ENCODE results near the gene GRB10.

The GRB10 gene

DNA sequence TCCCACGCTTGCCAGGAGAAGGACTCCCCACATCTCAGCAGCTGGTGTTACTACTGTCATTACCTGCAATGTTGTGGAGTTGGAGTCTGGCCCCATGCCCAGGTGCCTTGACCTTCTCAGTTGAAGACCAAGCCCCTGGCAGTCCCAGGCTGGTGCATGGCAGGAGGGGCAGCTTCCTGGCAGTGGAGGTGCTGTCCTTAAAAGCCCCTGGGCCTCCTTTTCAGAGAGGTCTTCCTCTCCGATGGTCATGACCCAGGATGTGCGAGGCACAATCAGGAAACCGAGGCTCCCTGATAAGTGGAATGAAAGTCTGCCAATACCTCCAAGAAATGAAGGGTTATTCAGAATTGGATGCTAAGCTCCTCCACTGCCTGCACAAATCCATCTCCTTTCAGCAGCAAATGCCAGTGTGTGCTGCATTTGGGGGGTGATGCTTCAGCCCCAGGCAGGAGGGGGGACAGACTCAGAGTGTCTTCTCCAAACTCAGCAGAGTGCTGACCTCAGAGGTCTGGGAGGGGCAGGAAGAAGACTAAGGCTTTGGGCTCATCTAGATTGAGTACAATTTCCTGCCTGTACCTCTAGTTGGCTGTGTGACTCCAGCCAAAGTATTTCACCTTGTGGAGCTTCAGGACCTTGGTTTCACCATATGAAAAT lies 120.5 kb downstream of the GRB10 start:
- H3K27ac ChIP-seq = no peak overlapping the region
- H3K79me2 ChIP-seq (ENCODE audit: insufficient read depth, low read depth) = no peaks in the 10 kb centered on the region
- H3K4me3 ChIP-seq (IDR thresholded peaks at IDR 0.05; ENCODE audit: insufficient read depth, low read depth, low read length) = no peak overlapping the region
- H3K4me1 ChIP-seq (ENCODE audit: low read depth, poor library complexity, severe bottlenecking) = peaks cover 5% of the 10 kb centered on the region
- no peak overlapping the region for H2AFZ ChIP-seq (ENCODE audit: low read depth)
- no peaks in the 10 kb centered on the region for H4K20me1 ChIP-seq (ENCODE audit: insufficient read depth)
- no peaks in the 10 kb centered on the region for H3K36me3 ChIP-seq (ENCODE audit: insufficient read depth)
- no peak overlapping the region for H3K4me2 ChIP-seq
- no peaks in the 10 kb centered on the region for H3K27me3 ChIP-seq (ENCODE audit: insufficient read depth, low read depth)
- TF ChIP-seq, protein P1, sequence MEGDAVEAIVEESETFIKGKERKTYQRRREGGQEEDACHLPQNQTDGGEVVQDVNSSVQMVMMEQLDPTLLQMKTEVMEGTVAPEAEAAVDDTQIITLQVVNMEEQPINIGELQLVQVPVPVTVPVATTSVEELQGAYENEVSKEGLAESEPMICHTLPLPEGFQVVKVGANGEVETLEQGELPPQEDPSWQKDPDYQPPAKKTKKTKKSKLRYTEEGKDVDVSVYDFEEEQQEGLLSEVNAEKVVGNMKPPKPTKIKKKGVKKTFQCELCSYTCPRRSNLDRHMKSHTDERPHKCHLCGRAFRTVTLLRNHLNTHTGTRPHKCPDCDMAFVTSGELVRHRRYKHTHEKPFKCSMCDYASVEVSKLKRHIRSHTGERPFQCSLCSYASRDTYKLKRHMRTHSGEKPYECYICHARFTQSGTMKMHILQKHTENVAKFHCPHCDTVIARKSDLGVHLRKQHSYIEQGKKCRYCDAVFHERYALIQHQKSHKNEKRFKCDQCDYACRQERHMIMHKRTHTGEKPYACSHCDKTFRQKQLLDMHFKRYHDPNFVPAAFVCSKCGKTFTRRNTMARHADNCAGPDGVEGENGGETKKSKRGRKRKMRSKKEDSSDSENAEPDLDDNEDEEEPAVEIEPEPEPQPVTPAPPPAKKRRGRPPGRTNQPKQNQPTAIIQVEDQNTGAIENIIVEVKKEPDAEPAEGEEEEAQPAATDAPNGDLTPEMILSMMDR (conservative IDR thresholded peaks at IDR 0.05; ENCODE audit: low read depth, low read length) = no peak
- no peak overlapping the region for H3K9ac ChIP-seq

DNA sequence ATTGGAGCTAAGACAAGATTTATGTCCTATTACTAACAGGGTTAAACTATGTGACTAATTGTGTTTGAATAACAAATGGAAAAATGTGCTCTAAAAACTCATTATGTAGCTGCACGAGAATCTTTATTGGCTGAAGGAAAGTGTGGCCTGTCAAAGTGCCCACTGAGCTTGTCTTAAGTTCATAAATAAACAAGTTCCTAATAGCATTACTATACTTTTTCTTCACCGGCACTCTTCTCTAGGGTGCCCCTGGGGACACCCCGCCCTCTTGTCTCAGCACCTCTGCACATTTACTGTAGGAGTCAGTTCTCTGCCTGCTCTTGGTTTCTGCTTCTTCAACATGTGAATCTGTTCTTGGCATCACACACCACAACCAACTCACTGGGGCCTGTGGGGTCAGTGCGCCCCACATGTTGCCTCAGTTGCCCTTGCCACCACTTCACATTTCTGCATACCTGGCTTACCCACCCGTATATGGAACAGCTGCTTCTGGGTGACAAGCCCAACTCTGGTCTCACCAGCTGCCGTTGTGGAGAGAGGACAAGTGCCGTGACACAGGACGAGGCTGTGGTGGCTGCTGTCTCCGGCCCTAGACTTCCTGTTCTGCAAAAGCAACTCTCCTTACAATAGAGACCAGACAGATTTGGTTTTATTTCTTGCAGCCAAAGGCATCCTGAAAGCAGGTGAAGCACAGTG lies 121.2 kb downstream of the GRB10 start:
- no peaks in the 10 kb centered on the region for H3K79me2 ChIP-seq (ENCODE audit: insufficient read depth, low read depth)
- no peaks in the 10 kb centered on the region for H3K36me3 ChIP-seq (ENCODE audit: insufficient read depth)
- H3K4me2 ChIP-seq = no peak overlapping the region
- H3K4me3 ChIP-seq (IDR thresholded peaks at IDR 0.05; ENCODE audit: insufficient read depth, low read depth, low read length) = no peak overlapping the region
- TF ChIP-seq, protein P1 (conservative IDR thresholded peaks at IDR 0.05; ENCODE audit: low read depth, low read length) = no peak
- H3K4me1 ChIP-seq (ENCODE audit: low read depth, poor library complexity, severe bottlenecking) = peaks cover 5% of the 10 kb centered on the region
- no peak overlapping the region for H3K9ac ChIP-seq
- H3K27ac ChIP-seq = no peak overlapping the region
- no peaks in the 10 kb centered on the region for H3K27me3 ChIP-seq (ENCODE audit: insufficient read depth, low read depth)
- H2AFZ ChIP-seq (ENCODE audit: low read depth) = no peak overlapping the region
- H4K20me1 ChIP-seq (ENCODE audit: insufficient read depth) = no peaks in the 10 kb centered on the region

DNA sequence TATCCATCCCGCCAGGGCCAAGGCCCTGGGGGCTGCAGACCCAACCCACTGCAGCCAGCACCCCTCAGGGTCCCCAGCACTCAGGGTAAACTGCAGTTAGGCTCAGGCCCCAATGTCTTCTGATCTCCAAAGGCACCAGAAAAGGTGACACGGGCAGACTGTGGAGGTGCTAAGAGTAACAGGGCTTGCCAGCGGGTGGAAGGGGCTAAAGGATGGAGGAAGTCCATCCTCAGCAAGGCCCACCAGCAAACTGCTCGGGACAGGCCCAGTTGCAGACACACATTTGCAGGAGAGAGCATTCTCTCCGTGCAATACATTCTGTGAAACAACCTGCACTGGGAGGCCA lies 121.9 kb downstream of the GRB10 start:
- Histone ChIP-seq H3K4me3 (IDR thresholded peaks at IDR 0.05; ENCODE audit: insufficient read depth, low read depth, low read length) (no peak overlapping the region), H2AFZ (ENCODE audit: low read depth) (no peak overlapping the region), H3K27me3 (ENCODE audit: insufficient read depth, low read depth) (no peaks in the 10 kb centered on the region), H3K36me3 (ENCODE audit: insufficient read depth) (no peaks in the 10 kb centered on the region), H3K79me2 (ENCODE audit: insufficient read depth, low read depth) (no peaks in the 10 kb centered on the region), H4K20me1 (ENCODE audit: insufficient read depth) (no peaks in the 10 kb centered on the region), H3K9ac (no peak overlapping the region), H3K4me2 (no peak overlapping the region), H3K27ac (no peak overlapping the region), H3K4me1 (ENCODE audit: low read depth, poor library complexity, severe bottlenecking) (peaks cover 5% of the 10 kb centered on the region)
- TF ChIP-seq, protein P1 (conservative IDR thresholded peaks at IDR 0.05; ENCODE audit: low read depth, low read length) = no peak

DNA sequence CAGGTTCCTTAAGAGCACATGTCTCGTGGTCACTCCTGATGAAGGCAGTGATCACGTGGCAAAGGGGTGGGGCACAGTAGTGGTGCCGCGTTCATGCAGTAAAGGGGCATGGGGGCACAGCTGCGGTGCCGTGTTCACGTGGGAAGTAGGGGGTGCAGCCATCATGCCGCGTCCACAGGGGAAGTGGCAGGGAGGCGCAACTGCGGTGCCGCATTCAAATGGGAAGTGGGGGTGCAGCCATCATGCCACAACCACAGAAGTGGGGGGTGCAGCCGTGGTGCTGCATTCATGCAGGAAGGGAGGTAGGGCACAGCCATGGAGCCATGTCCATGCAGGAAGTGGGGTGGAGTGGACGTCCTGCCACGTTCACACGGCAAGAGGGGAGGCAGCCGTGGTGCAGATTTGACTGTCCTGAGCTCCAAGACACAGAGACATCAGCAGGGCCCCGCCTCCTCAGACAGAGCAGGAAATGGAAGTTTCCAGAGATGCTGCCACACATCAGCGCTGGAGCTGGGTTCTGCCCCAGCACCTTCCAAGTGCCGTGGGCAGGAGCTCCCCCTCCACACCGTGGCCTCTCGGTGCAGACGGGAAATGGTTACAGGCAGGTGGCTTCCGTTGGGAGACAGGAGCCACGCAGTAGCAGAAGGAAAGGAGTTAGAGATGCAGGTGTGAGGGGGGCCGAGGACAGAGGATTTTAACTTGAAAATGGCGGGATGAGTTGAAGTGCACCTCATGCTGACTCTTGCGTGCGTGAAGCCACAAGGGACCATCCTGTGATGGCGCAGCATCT lies 122.5 kb downstream of the GRB10 start:
- no peak overlapping the region for H3K27ac ChIP-seq

More for the DNA sequence above, 122.5 kb downstream of the GRB10 start:
- H3K4me2 ChIP-seq = no peak overlapping the region
- H3K36me3 ChIP-seq (ENCODE audit: insufficient read depth) = no peaks in the 10 kb centered on the region
- H3K27me3 ChIP-seq (ENCODE audit: insufficient read depth, low read depth) = no peaks in the 10 kb centered on the region
- no peak overlapping the region for H2AFZ ChIP-seq (ENCODE audit: low read depth)
- H3K4me1 ChIP-seq (ENCODE audit: low read depth, poor library complexity, severe bottlenecking) = peaks cover 5% of the 10 kb centered on the region
- no peaks in the 10 kb centered on the region for H4K20me1 ChIP-seq (ENCODE audit: insufficient read depth)
- TF ChIP-seq, protein P1 (conservative IDR thresholded peaks at IDR 0.05; ENCODE audit: low read depth, low read length) = no peak
- no peak overlapping the region for H3K4me3 ChIP-seq (IDR thresholded peaks at IDR 0.05; ENCODE audit: insufficient read depth, low read depth, low read length)
- no peak overlapping the region for H3K9ac ChIP-seq
- no peaks in the 10 kb centered on the region for H3K79me2 ChIP-seq (ENCODE audit: insufficient read depth, low read depth)
